Right ventricle myocardium inferior (tissue), 1 donor: Measurements from ENCODE around the gene ACP2. TPM values are rescaled to one million over a fixed set of nuclear protein-coding genes. Genes with fewer than 3 reads are reported as not detected.

Source experiments
- ATAC-seq: fragments of 200-7000 bp; cut with Tn5 transposase; one replicate; pipeline ENCODE4 v1.9.1; 2020; ENCODE audit warnings: mild to moderate bottlenecking, moderate library complexity
- DNase-seq: peaks from one replicate; pipeline ENCODE4 v3.0.0; 2021; ENCODE audit errors: missing footprints
- intact Hi-C: fragments of 100-400 bp; cut with DNase I; formaldehyde crosslinking; loops from one replicate; pipeline ENCODE4 v1.11.0; 2022
- total RNA-seq: library from RNA; stranded (reverse); fragmentation: NEBNext Ultra II Directional; extraction: Animal tissue kit (Norgen Biotek cat#: 25700); gene quantifications from one replicate; pipeline ENCODE4 v1.2.1, GENCODE V29; 2021
- donor health status: DM: no; HTN: yes; CAD: no; lungs with severe emphysema.

Gene ACP2
- total RNA-seq, 1 donor from 2014 or later, result 21.2 TPM

DNA sequence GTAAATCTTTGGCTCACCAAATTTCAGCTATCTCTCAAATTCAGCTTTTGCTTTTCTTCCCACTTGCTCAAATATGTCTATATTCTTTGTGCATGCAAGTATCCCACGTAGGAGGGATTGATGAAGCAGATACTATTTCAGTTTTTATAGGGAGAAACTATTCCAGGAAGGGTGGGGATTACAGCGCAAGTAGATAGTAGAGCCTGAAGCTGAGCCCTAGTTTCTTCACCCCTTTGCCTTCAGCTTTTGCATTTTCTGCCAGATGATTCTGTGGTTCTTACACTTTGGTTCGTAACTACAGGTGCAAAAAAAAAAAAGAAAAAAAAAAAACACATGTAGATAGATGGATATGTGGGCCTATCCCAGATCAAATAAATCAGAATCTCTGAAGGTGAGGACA lies 3.1 kb upstream of the ACP2 start:
- DNase-seq (no peak), ATAC-seq (no peak)
- intact Hi-C loops, result loop anchor here (5.0 kb wide), 1 partner anchor 156 kb away; the partner anchor contains the start of gene SLC39A13

DNA sequence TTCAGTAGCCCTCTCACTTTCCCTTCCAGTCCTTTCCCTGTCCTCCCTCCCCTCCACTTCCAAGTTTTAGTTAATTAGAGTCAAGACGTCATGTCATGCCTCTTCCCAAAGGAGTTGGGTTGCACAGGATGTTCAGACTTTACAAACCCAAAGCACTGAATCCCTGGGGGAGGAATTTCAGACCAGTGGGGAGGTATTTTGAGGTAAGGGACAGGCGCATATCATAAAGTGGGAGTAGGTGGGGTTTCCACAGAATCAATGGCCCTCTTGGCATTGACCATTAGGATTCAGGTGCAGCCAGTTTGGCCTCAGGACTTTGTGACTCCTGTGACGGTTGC lies 733 bp upstream of the ACP2 start:
- intact Hi-C loops, result loop anchor here (2.0 to 5.0 kb wide), 2 partner anchors 63 to 72 kb away; partner anchors contain the start of genes ARFGAP2 and PACSIN3
- DNase-seq, result no peak
- no peak for ATAC-seq

DNA sequence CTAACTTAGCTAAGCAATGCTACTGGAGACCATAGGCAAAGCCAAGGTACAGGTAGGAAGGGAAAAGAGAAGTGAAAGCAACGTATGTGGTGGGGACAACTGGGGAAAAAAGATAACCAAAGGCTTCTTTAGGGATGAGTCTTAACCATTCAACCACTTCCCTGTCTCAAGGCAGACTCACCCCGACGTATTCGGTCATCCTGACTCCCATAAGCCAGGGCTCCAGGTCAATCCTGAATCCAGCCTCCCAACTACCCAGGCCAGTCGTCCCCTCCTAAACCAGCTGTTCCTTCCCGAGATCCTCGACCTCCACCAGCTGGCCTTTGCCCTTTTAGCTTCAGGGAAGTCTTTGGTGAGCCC lies 330 bp downstream of the ACP2 start:
- intact Hi-C loops, result loop anchor here (2.0 to 5.0 kb wide), 2 partner anchors 61 to 71 kb away; partner anchors contain the start of genes ARFGAP2 and PACSIN3
- DNase-seq, result no peak
- peak; percentile 36 for ATAC-seq

DNA sequence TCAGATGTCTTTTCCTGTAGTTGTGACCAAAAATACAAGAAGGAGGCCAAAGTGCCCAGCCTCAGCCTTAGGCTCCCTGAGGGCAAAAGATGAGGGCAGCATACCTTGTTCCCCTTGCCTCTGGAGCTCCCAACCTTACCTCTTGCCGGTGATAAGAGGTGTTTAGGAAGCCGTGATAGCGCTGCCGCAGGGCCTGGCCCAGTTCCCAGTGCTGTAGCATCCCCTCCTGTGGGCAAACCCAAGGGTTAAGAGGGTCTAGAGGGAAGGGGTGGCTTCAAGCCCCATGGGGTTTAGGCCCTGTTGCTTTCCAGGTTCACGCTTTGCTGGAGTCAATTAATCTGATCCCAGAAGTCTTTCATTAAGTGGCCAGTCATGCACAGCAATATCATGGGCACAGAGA lies 1.1 kb downstream of the ACP2 start:
- ATAC-seq, result no peak
- intact Hi-C loops, result loop anchor here (5.0 kb wide), 1 partner anchor 70 kb away; the partner anchor contains the start of gene ARFGAP2

DNA sequence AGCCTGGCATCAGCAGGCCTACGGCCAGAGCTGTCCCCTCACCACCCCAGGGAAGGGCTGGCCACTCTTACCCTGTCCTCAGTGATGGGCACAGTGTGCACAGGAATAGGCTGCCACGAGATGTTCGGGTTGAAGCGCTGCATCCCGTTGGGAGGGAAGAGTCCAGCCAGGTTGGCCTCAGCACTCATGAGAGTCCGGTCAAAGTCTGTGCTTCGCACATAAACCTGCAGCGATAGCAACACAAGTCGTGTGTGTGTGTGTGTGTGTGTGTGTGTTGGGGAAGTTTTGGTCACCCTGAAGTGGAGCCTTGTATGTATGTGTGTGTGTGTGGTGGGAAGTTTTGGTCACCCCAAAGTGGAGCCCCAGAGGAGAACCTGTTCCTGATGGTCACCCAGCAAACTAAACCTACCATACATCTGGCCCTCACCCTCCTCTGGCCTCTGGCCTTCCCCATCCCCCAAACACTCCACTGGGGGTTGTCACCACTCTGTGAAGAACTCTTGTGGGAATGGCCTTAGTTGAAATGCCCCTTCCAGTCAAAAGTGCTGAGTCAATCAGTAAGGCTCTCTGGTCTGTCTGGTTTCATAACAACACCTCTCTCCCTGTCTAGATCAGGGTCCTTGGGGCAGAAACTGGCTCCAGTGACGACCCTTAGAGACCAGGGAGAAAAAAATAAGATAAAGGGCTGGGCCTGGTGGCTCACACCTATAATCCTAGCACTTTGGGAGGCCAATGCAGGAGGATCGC lies 2.8 kb downstream of the ACP2 start:
- intact Hi-C loops, result loop anchor here (5.0 kb wide), 1 partner anchor 68 kb away; the partner anchor contains the start of gene ARFGAP2
- no peak for ATAC-seq
- no peak for DNase-seq

More for the DNA sequence above, 1.1 kb downstream of the ACP2 start:
- no peak for DNase-seq

DNA sequence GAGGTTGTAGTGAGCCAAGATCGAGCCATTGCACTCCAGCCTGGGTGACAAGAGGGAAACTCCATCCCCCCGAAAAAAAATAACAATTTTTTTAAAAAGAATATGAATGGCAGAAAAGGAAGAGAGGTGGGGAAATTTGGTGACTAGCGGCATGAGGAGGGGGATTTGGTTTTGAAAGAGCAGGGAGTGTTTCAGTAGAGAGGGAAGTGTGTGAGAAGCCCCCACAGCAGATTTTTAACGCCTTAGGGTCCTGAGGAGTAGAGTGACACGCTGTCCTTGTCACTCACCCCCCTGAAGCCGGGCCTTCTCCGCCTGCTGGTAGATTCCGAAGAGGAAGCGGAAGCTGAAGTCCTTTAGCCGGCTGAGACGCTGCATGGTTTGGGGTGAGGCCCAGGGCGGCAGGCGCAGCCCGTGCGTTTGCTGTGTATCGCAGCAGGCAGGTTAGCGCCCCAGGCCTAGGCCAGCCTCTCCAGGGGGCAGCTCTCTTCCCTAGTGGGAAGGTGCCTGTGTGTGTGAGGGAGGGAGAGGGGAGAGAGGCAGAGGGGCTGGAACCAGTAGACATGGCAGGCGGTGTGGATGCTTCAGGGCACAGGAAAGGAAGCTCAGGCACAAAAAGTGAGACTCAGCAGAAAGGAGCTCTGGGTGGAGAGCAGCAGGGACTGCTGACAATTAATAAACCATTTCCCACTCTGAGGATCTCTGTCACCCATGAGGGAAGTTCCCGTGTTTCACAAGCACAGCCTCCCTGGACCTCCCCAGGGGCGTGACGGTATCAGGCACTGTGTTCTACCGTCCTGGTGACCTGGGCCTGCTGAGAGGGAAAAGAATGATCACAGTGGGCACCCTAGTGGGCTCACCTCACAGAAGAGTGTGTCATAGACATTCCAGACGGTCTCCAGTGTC lies 3.9 kb downstream of the ACP2 start:
- intact Hi-C loops, result loop anchor here (5.0 kb wide), 1 partner anchor 67 kb away; the partner anchor contains the start of gene ARFGAP2
- peak; percentile 23 for ATAC-seq
- DNase-seq, result no peak

DNA sequence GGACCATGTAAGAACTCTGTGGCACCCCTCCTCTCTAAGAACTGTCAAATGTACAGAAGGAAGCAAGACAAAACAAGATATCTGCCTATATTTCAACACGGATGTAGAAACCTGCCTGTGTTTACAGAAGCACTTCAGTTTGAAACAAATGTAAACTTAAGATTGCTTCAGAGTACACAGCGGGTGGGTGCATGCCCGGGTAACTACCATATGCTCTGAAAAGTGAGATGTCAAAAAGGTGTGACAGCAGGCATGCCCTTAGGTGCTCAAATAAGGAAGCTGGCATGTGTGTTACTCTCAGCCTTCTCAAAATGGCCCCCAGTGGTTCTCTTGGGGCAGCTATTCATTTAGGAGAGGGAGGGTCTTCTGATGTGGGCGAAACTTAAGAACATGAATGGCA lies 5.2 kb downstream of the ACP2 start:
- DNase-seq (no peak), ATAC-seq (no peak)
- intact Hi-C loops, result no loop called here

DNA sequence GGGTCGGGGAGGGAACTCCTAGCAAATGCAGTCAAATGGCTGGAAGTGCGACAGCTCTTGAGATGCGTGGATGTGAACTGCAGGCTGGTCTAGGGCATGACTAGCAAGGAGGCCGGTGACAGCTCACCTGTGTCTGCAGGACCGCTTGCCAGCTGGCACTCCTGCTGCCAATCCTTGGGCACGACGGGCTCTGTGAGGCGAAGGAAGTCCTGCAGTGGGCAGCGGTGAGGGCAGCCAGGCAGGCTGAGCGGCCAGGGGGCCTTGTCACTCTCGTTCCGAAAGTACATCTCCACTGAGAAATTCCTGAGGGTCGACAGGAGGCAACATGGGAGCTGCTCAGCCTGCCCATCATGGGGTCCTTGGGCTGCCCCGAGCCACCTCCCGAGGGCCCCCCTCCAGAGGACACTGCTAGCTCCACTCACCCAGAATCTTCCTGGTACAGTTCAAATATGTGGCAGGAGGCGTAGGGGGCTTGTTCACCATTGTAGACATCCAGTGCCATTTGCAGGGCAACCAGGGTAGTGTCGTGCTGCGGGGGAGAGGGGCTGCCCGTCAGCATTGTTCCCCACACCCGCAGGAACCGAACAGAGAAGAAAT lies 5.9 kb downstream of the ACP2 start:
- DNase-seq, result no peak
- intact Hi-C loops, result no loop called here
- no peak for ATAC-seq

DNA sequence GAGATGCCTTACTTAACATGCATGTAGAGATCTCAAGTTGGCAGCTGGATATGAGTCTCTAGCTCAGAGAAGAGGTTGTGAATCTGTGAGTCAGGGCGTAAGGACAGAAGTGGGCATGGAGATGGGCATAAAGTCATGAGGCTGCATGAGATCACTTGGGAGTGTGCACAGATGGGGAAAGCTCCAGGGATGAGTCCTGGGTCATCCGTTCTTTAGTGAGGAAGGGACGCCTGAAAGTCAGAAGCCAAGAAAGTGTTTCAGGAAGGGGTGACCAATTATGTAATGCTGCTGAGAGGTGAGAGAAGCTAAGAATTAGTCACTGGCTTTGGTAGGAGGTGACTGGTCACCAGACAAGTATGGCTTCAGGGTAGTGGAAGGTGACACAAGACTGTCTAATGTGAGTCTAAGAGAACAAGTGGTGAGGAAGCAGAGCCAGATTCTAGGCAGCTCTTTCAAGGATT lies 6.7 kb downstream of the ACP2 start:
- intact Hi-C loops, result no loop called here
- DNase-seq (no peak), ATAC-seq (no peak)

DNA sequence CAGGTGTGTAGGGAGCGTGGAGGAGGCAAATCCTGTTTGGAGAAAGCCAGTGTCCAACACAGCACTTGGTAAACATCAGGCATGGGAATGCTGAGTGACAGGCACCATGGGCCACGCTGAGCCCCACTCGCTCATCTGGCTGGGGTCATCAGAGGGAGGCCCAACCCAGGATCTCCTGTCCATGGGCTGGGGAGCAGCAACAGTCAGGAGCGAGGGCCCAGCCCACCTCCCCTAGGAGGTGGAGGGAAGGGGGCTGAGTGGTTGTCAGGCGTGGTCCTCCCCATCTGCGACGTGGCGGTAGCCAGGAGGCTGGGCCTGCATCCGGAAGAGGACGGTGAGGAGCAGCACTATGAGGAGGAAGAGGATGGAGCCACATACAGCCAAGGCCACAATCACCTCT lies 8.8 kb downstream of the ACP2 start:
- intact Hi-C loops, result no loop called here
- DNase-seq, result no peak
- no peak for ATAC-seq

DNA sequence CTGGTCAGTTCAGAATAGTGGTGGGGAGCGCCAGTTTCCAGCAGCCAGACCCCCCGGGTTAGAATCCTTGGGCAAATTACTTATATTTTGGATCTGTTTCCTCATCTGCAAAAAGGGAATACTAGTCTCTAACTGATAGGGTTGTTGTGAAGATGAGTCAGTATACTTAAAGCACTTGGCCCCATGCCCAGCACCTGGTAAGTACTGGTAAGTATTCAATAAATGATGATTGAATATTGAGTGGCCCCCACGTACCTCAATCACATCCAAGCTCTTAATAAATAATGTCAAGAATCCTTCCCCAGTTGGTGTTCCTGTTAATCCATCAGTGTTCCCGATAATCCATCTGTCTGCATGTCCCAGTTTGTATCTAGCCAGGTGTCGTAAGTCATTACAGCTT lies 12.1 kb downstream of the ACP2 start:
- no peak for DNase-seq
- intact Hi-C loops, result no loop called here

DNA sequence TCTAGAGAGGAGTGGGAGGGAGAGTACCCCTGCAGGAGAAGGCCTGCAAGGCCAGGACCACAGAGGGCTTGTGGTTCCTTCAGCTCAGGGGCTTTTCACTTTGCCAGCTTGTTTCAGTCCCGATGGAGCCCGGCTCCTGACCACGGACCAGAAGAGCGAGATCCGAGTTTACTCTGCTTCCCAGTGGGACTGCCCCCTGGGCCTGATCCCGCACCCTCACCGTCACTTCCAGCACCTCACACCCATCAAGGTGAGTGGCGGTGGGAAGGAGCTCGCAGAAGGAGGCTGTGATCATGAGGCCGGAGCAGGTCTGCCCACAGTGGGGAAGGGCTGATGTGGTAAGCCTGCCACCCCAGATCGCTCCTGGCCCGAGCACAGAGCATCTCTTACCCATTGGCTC lies 13.5 kb downstream of the ACP2 start:
- intact Hi-C loops, result no loop called here
- DNase-seq (peak; percentile 62), ATAC-seq (no peak)

More for the DNA sequence above, 12.1 kb downstream of the ACP2 start:
- ATAC-seq, result no peak

DNA sequence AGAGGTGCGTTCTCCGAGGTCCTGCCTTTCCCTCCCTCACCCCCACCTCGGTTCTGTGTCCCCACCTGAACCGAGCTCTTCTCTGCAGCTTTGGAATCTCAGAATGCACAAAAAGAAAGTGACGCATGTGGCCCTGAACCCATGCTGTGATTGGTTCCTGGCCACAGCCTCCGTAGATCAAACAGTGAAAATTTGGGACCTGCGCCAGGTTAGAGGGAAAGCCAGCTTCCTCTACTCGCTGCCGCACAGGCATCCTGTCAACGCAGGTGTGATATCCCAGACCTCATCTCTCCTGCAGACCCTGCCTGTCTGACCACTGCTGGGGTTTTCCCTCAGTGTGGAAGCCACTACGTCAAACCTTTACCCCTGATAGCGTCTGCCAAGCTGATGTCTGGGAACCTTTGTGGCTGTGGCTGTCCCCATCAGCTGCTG lies 13.9 kb downstream of the ACP2 start:
- DNase-seq, result no peak
- peak; percentile 15 for ATAC-seq
- intact Hi-C loops, result no loop called here

DNA sequence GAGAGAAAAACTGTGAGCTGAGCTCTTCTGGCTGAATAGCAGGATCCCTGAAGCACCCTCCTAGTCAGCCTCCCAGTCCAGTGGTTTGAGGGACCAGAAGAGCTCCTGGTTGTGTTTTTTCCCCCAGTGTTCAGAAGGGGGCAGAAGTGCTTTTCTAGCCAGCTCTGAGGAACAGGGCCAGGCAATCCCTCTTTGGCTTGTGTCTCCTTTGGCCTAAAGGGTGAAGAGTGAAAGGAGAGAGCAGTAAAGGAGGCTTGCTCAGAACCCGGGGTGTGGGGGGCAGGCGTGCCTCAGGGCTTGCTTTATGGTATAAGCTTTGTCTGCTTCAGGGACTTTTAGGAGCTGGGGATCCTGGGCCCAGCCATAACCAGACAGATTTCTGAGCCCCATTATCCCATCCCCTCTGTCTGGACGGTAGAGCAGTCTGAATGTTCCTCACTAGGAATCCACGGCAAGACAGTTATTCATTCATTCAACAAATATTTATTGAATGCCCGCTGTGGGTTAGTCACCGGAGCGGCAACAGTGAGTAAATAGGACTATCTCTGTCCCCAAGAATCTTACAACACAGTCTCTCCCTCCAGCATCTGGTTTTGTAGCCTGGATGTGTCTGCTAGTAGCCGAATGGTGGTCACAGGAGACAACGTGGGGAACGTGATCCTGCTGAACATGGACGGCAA lies 14.5 kb downstream of the ACP2 start:
- intact Hi-C loops, result no loop called here
- no peak for DNase-seq
- peak; percentile 78 for ATAC-seq

DNA sequence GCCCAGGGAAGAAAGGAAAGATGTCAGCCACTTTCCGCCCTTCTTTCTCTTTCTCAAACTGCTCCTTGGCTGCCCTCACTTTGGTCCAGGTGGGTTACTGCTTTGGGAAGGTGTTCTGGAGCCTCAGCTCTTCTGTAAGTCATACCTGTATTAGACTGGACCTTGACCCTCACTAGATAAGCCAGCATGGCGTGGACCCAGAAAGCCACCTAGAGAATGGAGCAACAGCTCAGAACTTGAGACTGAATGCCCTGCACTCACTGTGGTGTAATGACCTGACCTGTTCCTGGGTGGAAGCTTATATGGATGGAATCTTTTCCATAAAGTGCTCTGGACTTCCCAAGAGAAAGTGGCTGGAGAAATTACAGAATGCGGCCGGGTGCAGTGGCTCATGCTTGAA lies 15.6 kb downstream of the ACP2 start:
- DNase-seq, result no peak
- intact Hi-C loops, result no loop called here
- no peak for ATAC-seq

DNA sequence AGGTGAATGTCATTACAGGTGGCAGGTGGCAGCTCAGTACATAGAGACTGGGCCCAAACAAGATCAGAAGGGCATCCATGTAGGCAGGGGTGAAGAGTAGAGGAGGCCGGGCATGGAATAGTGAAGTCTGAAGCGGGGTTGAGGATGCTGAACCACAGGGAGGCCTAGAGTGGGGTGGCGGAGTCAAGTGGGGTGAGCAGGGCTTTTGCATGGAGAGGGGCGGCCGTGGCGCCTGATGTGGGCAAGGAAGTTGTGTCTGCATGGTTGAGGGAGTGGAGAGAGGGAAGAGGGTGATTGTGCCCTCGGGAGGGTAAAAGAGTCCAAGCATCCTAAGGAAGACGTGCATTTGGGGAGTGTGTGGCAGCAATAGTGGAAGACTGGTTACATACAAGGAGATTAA lies 19.5 kb downstream of the ACP2 start:
- intact Hi-C loops, result no loop called here
- DNase-seq (no peak), ATAC-seq (no peak)

DNA sequence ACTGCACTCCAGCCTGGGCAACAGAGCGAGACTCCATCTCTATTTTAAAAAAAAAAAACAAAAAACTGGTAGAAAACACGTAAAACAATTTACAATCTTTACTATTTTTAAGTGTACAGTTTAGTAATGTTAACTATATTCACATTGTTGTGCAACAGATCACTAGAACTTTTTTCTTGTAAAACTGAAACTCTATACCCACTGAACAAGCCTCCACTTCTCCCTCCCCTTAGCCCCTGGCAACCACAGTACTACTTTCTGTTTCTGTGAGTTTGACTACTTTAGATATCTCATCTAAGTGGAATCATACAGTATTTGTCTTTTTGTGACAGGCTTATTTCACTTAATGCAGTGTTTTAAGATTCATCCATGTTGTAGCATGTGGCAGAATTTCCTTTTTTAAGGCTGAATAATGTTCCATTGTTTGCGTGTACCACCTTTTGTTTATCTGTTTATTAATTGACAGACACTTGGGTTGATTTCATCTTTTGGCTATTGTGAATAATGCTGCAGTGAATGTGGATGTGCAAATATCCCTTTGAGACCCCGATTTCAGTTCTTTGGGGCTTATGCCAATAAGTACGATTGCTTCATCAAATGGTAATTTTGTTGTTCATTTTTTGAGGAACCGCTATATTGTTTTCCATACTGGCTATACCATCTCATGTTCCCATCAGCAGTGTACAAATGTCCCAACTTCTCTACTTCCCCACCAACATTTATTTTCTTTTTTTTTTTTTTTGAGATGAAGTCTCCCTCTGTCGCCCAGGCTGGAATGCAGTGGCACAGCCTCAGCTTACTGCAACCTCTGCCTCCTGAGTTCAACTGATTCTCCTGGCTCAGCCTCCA lies 22.8 kb downstream of the ACP2 start:
- no peak for ATAC-seq

DNA sequence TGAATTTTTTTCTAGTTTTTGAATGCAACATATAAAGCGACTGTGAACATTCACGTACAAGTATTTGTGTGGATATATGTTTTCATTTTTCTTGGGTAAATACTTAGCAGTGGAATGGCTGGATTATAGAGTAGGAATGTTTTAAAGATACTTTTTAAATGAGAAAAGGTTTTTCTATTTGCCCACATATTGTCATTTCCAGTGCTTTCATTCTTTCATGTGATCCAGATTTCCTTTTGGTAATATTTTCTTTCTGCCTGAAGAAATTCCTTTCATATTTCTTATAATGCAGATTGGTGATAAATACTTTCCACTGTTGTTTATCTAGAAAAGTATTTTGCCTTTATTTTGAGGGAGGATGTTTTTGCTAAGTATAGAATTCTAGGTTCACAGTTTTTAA lies 25.9 kb downstream of the ACP2 start:
- no peak for ATAC-seq
- intact Hi-C loops, result no loop called here
- no peak for DNase-seq

More for the DNA sequence above, 22.8 kb downstream of the ACP2 start:
- intact Hi-C loops, result no loop called here
- no peak for DNase-seq
